Lower leg skin (tissue), 3 donors: ENCODE data around the gene MEGF6.

ENCODE experiments used
- CTCF ChIP-seq, 3 donors: fragments of 450-650 bp; IDR thresholded peaks; one replicate each; pipeline ENCODE4 v1.5.1; 2016; ENCODE audit warnings: antibody characterized with exemption in 3 of 3, mild to moderate bottlenecking in 3 of 3, moderate library complexity in 2 of 3
- POLR2A ChIP-seq, 2 donors: fragments of 450-650 bp; IDR thresholded peaks; one replicate each; pipeline ENCODE4 v1.6.1; 2016 to 2017; ENCODE audit warnings: antibody characterized with exemption in 2 of 2, mild to moderate bottlenecking in 1 of 2, moderate library complexity in 1 of 2

- no peak for TF ChIP-seq CTCF (IDR thresholded peaks at IDR 0.05)
- TF ChIP-seq POLR2A (IDR thresholded peaks at IDR 0.05): no peak
Observed at GRCh38 chr1:3555131-3555920, 56.0 kb downstream of the MEGF6 start.
